Left lobe of liver (tissue), 2 donors: ENCODE measurements around the gene PYDC2. TPM values are rescaled to one million over a fixed set of nuclear protein-coding genes. Genes with fewer than 3 reads are reported as not detected.
A peak's percentile ranks its signal among the peaks of the same experiment; 100 is the strongest.

Source experiments
- ATAC-seq: fragments of 200-7000 bp; cut with Tn5 transposase; one replicate; pipeline ENCODE4 v1.9.1; 2020; ENCODE audit warnings: mild to moderate bottlenecking, moderate library complexity
- DNase-seq: peaks from one replicate; pipeline ENCODE4 v3.0.0-alpha.2; 2020; ENCODE audit warnings: low spot score
- total RNA-seq: library from RNA; stranded (reverse); gene quantifications from one replicate; pipeline ENCODE4 v1.2.1, GENCODE V29; 2021
- donor health status: DM: no; HTN: no; CAD: no; lungs with moderate emphysema.
- donor health status: DM: no; HTN: yes; CAD: no.

The PYDC2 gene
- total RNA-seq, result not detected

GRCh38 chr3:191461113-191461595 lies at the start of gene PYDC2:
Gene PYDC2 (plus strand): TSS chr3:191461163. CDS start chr3:191461163, 0 bp downstream.
- DNase-seq (no peak), ATAC-seq (no peak)

GRCh38 chr3:191412759-191413158 lies 48.2 kb upstream of the PYDC2 start:
- no peak for ATAC-seq
- no peak for DNase-seq

- no peak for ATAC-seq
Observed at GRCh38 chr3:191414286-191414685, 46.7 kb upstream of the PYDC2 start.

GRCh38 chr3:191414732-191415131 lies 46.2 kb upstream of the PYDC2 start:
- ATAC-seq (no peak), DNase-seq (no peak)

More at GRCh38 chr3:191414286-191414685, 46.7 kb upstream of the PYDC2 start:
- no peak for DNase-seq

- DNase-seq (no peak), ATAC-seq (no peak)
Observed at GRCh38 chr3:191415566-191415965, 45.4 kb upstream of the PYDC2 start.

- peak; percentile 58 for DNase-seq
- ATAC-seq, result peak; percentile 86
Observed at GRCh38 chr3:191417457-191417729, 43.6 kb upstream of the PYDC2 start.

GRCh38 chr3:191420771-191421170 lies 40.2 kb upstream of the PYDC2 start:
- ATAC-seq (no peak), DNase-seq (no peak)

- DNase-seq, result no peak
- no peak for ATAC-seq
Observed at GRCh38 chr3:191424881-191425280, 36.1 kb upstream of the PYDC2 start.

GRCh38 chr3:191425322-191425734 lies 35.6 kb upstream of the PYDC2 start:
- DNase-seq (no peak), ATAC-seq (no peak)

- ATAC-seq, result no peak
- DNase-seq, result no peak
Observed at GRCh38 chr3:191426311-191426710, 34.7 kb upstream of the PYDC2 start.

- no peak for ATAC-seq
- DNase-seq, result no peak
Observed at GRCh38 chr3:191428177-191428576, 32.8 kb upstream of the PYDC2 start.

GRCh38 chr3:191430103-191430502 lies 30.9 kb upstream of the PYDC2 start:
- ATAC-seq, result peak; percentile 80
- DNase-seq, result no peak

GRCh38 chr3:191431160-191431822 lies 29.7 kb upstream of the PYDC2 start:
- ATAC-seq (peak; percentile 73), DNase-seq (no peak)

GRCh38 chr3:191432162-191432561 lies 28.8 kb upstream of the PYDC2 start:
- no peak for DNase-seq
- ATAC-seq, result no peak

- no peak for DNase-seq
- ATAC-seq, result peak; percentile 35
Observed at GRCh38 chr3:191434024-191434423, 26.9 kb upstream of the PYDC2 start.

- DNase-seq (no peak), ATAC-seq (no peak)
Observed at GRCh38 chr3:191435981-191436380, 25.0 kb upstream of the PYDC2 start.

GRCh38 chr3:191438150-191438814 lies 22.7 kb upstream of the PYDC2 start:
- no peak for DNase-seq
- no peak for ATAC-seq

- no peak for DNase-seq
- no peak for ATAC-seq
Observed at GRCh38 chr3:191440532-191440931, 20.4 kb upstream of the PYDC2 start.

GRCh38 chr3:191441687-191442086 lies 19.3 kb upstream of the PYDC2 start:
- no peak for ATAC-seq

GRCh38 chr3:191444569-191444968 lies 16.4 kb upstream of the PYDC2 start:
- no peak for DNase-seq
- no peak for ATAC-seq

More at GRCh38 chr3:191441687-191442086, 19.3 kb upstream of the PYDC2 start:
- DNase-seq, result no peak

- no peak for DNase-seq
Observed at GRCh38 chr3:191449256-191449655, 11.7 kb upstream of the PYDC2 start.

GRCh38 chr3:191455257-191455952 lies 5.6 kb upstream of the PYDC2 start:
- DNase-seq (no peak), ATAC-seq (peak; percentile 44)

More at GRCh38 chr3:191449256-191449655, 11.7 kb upstream of the PYDC2 start:
- no peak for ATAC-seq
